A673 (cell line): ENCODE measurements around the gene TBC1D20. TPM values are rescaled to one million over a fixed set of nuclear protein-coding genes. Genes with fewer than 3 reads are reported as not detected.

Experiments
- BruUV-seq: library from RNA; stranded (reverse); fragments of 400-500 nt; replicated peaks from 2 replicates; lab custom pipeline; 2021; lab: Mats Ljungman, UMichigan
- CTCF ChIA-PET: fragments of 300-600 bp; sonication (Branson Sonifier 250); formaldehyde crosslinking; loops from one replicate; lab custom pipeline; 2022; ENCODE audit warnings: antibody characterized with exemption; lab: Charles Lee
- POLR2A ChIA-PET: fragments of 300-600 bp; sonication (Branson Sonifier 250); formaldehyde crosslinking; loops from one replicate; lab custom pipeline; 2022; ENCODE audit warnings: antibody characterized with exemption; ENCODE audit not compliant: low non-redundant PET; lab: Charles Lee
- DNase-seq: peaks from one replicate; pipeline ENCODE4 v3.0.0-alpha.2; 2015; ENCODE audit warnings: low spot score
- H3K27ac ChIP-seq: fragments of 200-600 bp; sonication (generic); 2 replicates; pipeline ENCODE4 v1.5.1; 2016; ENCODE audit warnings: mixed run types, low read depth, mild to moderate bottlenecking, mixed read lengths, antibody characterized with exemption, low read length; ENCODE audit not compliant: poor library complexity, severe bottlenecking
- H3K27me3 ChIP-seq: fragments of 200-600 bp; sonication (generic); replicated peaks from 2 replicates; pipeline ENCODE4 v1.6.1; 2017; ENCODE audit warnings: mixed run types, low read depth, mild to moderate bottlenecking, mixed read lengths, antibody characterized with exemption, low read length; ENCODE audit not compliant: insufficient read depth, poor library complexity
- H3K36me3 ChIP-seq: fragments of 200-600 bp; sonication (generic); 2 replicates; pipeline ENCODE4 v1.6.1; 2016; ENCODE audit warnings: mixed run types, mild to moderate bottlenecking, mixed read lengths, antibody characterized with exemption, low read length; ENCODE audit not compliant: insufficient read depth, poor library complexity, severe bottlenecking
- H3K4me1 ChIP-seq: fragments of 200-600 bp; sonication (generic); 2 replicates; pipeline ENCODE4 v1.6.1; 2017; ENCODE audit warnings: mixed run types, mild to moderate bottlenecking, mixed read lengths, antibody characterized with exemption, low read length; ENCODE audit not compliant: insufficient read depth, poor library complexity, severe bottlenecking
- H3K4me3 ChIP-seq: fragments of 200-600 bp; sonication (generic); 2 replicates; pipeline ENCODE4 v1.5.1; 2016; ENCODE audit warnings: low read depth, mixed run types, mild to moderate bottlenecking, mixed read lengths, low read length; ENCODE audit not compliant: poor library complexity, severe bottlenecking
- H3K9me3 ChIP-seq: fragments of 200-600 bp; sonication (generic); 2 replicates; pipeline ENCODE4 v1.6.1; 2016; ENCODE audit warnings: mixed run types, low read depth, mild to moderate bottlenecking, mixed read lengths, antibody characterized with exemption, low read length; ENCODE audit not compliant: poor library complexity, severe bottlenecking
- EZH2 ChIP-seq: fragments of 200-600 bp; sonication (generic); IDR thresholded peaks from 2 replicates; pipeline ENCODE4 v1.6.1; 2017; ENCODE audit warnings: borderline replicate concordance, low read depth, mild to moderate bottlenecking, mixed read lengths, antibody characterized with exemption, low read length; ENCODE audit not compliant: poor library complexity, severe bottlenecking
- intact Hi-C: fragments of 100-400 bp; cut with micrococcal nuclease; formaldehyde crosslinking; loops from one replicate; pipeline ENCODE4 v1.10.0; 2022; ENCODE audit not compliant: unreplicated experiment
- total RNA-seq: library from RNA; stranded (reverse); gene quantifications from 2 replicates; pipeline ENCODE4 v1.2.3, GENCODE V29; 2021
- TF ChIP-seq, protein P1 (sequence below): fragments of 300-800, 200-600 bp; sonication (generic); conservative IDR thresholded peaks from 2 replicates; pipeline ENCODE4 v1.5.1; 2017; ENCODE audit warnings: low read depth, mild to moderate bottlenecking, antibody characterized with exemption, low read length, moderate library complexity, mixed read lengths

The TBC1D20 gene
- total RNA-seq, 1 experiment from 2014 or later: 34.3 TPM

DNA sequence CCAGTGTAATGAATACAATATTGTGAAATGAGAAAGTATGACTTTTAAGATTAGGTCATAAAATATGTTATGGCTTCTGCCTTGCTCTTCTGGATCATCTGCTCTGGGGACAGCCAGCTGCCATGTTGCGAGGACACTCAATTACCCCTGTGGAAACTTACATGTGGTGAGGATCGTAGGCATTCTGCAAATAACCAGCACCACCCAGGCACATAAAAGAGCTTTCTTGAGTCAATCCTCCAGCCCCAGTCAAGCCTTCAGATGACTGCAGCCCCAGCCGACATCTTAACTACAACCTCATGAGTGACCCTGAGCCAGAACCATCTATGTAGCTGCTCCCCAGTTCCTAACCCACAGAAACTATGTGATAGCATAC is 58.8 kb downstream of the TBC1D20 start:
- ChIA-PET CTCF (no interaction called here), POLR2A (no interaction called here)
- TF ChIP-seq, protein P1, sequence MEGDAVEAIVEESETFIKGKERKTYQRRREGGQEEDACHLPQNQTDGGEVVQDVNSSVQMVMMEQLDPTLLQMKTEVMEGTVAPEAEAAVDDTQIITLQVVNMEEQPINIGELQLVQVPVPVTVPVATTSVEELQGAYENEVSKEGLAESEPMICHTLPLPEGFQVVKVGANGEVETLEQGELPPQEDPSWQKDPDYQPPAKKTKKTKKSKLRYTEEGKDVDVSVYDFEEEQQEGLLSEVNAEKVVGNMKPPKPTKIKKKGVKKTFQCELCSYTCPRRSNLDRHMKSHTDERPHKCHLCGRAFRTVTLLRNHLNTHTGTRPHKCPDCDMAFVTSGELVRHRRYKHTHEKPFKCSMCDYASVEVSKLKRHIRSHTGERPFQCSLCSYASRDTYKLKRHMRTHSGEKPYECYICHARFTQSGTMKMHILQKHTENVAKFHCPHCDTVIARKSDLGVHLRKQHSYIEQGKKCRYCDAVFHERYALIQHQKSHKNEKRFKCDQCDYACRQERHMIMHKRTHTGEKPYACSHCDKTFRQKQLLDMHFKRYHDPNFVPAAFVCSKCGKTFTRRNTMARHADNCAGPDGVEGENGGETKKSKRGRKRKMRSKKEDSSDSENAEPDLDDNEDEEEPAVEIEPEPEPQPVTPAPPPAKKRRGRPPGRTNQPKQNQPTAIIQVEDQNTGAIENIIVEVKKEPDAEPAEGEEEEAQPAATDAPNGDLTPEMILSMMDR: no peak
- TF ChIP-seq EZH2: no peak
- Histone ChIP-seq H3K9me3 (no peaks in the 10 kb centered on the region), H3K27ac (no peak overlapping the region), H3K4me3 (no peak overlapping the region), H3K27me3 (no peaks in the 10 kb centered on the region), H3K36me3 (no peaks in the 10 kb centered on the region), H3K4me1 (peaks cover 15% of the 10 kb centered on the region)
- intact Hi-C loops: no loop called here
- no peak for DNase-seq
- BruUV-seq: no TSS peak

DNA sequence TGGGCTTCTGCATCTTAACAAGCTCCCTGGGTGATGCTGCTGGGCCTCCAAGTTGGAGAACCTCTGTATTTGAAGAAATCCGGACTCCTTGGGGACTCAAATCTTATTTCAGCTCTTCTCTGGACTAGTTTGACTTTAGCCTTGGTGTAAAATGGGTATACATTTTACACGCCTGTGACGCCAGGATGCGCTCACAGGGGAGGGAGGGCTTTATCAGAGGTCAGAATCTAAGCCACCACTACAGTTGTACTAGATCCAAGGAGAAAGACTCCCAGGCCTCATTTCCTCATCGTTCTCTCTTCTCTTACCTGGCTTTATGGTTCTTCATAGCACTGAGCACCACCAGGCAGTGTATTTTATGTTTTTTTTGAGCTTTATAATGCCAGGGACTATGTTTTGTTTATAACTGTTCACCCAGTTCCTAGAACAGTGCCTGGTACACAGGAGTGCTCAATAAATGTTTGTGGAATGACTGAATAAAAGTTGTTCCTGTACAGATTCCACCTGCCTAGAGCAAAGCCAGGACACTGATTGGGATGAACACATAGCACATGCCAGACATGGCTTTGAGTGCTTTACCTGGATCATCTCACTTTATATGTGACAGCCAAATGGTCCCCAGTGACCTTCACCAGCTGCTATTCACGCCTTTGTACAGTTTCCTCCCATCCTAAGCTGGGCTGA is 59.3 kb downstream of the TBC1D20 start:
- DNase-seq: no peak
- Histone ChIP-seq H3K27me3 (no peaks in the 10 kb centered on the region), H3K36me3 (peaks cover 2% of the 10 kb centered on the region), H3K27ac (no peak overlapping the region), H3K4me3 (no peak overlapping the region), H3K4me1 (peaks cover 15% of the 10 kb centered on the region), H3K9me3 (no peaks in the 10 kb centered on the region)
- no TSS peak for BruUV-seq
- POLR2A ChIA-PET: no interaction called here
- intact Hi-C loops: no loop called here
- TF ChIP-seq, protein P1: no peak
- CTCF ChIA-PET: no interaction called here

DNA sequence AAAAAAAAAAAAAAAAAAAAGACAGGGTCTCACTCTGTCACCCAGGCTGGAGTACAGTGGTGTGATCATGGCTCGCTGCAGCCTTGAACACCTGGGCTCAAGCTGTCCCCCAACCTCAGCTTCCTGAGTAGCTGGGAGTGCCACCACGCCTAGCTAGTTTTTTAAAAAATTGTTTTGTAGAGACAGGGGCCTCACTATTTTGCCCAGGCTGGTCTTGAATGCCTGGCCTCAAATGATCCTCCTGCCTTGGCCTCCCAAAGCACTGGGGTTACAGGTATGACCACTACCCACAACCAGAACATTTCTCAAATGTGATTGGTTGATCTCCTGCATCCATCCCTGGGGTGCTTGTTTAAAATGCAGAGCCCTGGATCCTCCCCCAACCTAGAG is 59.8 kb downstream of the TBC1D20 start:
- Histone ChIP-seq H3K4me3 (no peak overlapping the region), H3K27ac (no peak overlapping the region), H3K27me3 (no peaks in the 10 kb centered on the region), H3K9me3 (no peaks in the 10 kb centered on the region), H3K4me1 (peaks cover 15% of the 10 kb centered on the region), H3K36me3 (peaks cover 7% of the 10 kb centered on the region)
- ChIA-PET POLR2A (no interaction called here), CTCF (no interaction called here)
- TF ChIP-seq, protein P1: no peak
- TF ChIP-seq EZH2: no peak
- intact Hi-C loops: no loop called here
- BruUV-seq: no TSS peak
- DNase-seq: no peak
